A673 (cell line): Measurements from ENCODE around the gene TEP1.

ENCODE experiments used
- CTCF ChIP-seq: fragments of 300-800, 200-600 bp; sonication (generic); conservative IDR thresholded peaks from 2 replicates; pipeline ENCODE4 v1.5.1; 2017; ENCODE audit warnings: low read depth, mild to moderate bottlenecking, antibody characterized with exemption, low read length, moderate library complexity, mixed read lengths
- EZH2 ChIP-seq: fragments of 200-600 bp; sonication (generic); IDR thresholded peaks from 2 replicates; pipeline ENCODE4 v1.6.1; 2017; ENCODE audit warnings: borderline replicate concordance, low read depth, mild to moderate bottlenecking, mixed read lengths, antibody characterized with exemption, low read length; ENCODE audit not compliant: poor library complexity, severe bottlenecking

- TF ChIP-seq CTCF (no peak), EZH2 (no peak)
Observed at GRCh38 chr14:20391505-20391904, 21.8 kb downstream of the TEP1 start.
